ENCODE data around the gene MTUS2.
"Not testable (repeated sequence)": the region's sequence is repeated elsewhere in the genome, so short reads cannot be mapped to it uniquely, and the experiment has no call there.

MTUS2 gene

GRCh38 chr13:29345860-29346582 is 525.9 kb downstream of the MTUS2 start:
- not testable (repeated sequence) for DNase-seq

- DNase-seq: no peak
These were observed 534.9 kb downstream of the MTUS2 start for GRCh38 chr13:29355029-29355428.

- DNase-seq: no peak
These were observed 539.0 kb downstream of the MTUS2 start for GRCh38 chr13:29359181-29359580.

- no peak for DNase-seq
These were observed 541.6 kb downstream of the MTUS2 start for GRCh38 chr13:29361716-29362115.

DNA sequence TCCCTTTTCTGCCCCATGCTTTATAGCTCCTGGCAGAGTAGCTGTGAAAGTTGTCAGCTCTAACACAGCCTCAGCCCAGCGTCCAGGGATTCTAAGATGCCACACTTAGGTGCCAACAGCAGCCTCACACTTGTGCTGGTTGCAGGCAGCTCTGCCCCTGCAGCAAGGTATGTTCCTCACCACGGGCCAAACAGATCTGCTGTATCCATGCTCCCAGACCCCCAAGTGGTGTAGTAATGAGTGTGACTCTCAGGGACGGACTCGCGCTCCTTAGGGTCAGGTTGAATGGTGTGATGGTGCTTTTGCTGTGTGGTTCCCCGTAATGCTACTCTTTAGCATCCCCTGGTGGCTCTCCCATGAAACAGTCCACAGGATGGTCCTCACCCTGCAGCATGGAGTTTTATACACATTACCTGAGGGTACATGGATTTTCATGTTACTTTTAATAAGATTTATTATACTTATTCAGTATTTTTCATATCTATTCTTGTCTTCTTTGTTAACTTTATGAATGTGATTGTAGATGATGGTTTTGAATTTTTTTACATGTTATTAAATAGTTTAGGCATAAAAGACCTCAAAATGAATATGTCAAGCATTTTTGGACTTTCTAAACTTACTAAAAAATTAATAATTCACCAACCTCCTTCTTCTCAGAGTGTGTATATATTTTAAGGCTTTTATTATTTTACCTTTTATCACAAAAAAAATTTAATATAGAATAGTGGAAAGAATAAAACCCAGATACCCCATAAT is 542.9 kb downstream of the MTUS2 start:
- DNase-seq: peak; percentile 58

DNA sequence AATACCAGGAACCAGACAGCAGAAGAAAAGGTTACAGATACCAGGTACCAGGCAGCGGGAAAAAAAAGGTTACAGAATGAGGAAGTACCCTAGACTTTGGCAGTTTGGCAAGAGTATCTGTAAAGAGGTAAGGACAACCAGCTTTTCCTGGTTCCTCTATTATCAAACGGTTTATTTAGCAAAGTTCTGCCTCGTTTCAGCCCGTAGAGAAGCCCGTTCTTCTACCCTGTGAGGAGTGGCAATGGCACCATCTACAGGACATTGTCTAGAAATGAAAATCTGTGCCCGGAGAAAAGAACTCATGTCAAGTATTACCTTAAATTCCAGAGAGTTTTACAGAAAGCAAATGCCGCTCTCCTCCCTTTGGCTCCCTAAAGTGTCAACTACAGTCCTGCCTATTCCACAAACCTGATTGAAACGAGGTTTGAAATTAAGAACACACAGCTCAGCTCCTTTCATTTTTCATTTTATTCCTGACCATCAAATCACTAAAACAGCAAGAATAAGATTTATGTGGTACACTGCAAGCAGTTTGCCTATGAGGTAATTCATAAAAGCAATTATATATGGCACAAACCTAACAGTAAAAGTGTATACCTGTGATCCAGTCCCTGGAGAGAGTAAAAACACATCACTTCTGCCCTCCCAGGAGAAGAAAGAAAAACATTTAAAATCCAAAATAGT is 549.1 kb downstream of the MTUS2 start:
- DNase-seq: no peak

DNA sequence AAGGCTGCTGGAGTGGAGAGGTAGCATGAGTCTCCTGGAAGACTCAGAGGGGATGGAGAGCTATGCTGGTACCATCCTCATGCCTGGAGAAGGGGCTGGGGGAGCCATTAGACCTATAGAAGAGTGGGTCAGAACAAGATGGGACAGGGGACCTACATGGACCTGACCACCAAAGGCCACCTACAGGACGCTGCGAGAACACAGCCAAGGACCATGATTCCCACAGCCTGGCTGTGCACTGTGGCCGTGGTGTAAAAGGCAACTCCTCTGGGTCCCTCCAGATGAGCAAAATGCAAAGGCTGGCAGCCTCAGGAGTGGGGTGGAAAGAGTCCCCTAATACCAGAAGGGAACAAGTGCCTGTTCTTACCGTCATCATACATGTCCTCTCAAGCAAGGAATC is 559.1 kb downstream of the MTUS2 start:
- DNase-seq: no peak

- no peak for DNase-seq
These were observed 559.7 kb downstream of the MTUS2 start for GRCh38 chr13:29379865-29380264.

- DNase-seq: no peak
These were observed 561.9 kb downstream of the MTUS2 start for GRCh38 chr13:29382021-29382420.

- no peak for DNase-seq
These were observed 563.3 kb downstream of the MTUS2 start for GRCh38 chr13:29383476-29383875.

DNA sequence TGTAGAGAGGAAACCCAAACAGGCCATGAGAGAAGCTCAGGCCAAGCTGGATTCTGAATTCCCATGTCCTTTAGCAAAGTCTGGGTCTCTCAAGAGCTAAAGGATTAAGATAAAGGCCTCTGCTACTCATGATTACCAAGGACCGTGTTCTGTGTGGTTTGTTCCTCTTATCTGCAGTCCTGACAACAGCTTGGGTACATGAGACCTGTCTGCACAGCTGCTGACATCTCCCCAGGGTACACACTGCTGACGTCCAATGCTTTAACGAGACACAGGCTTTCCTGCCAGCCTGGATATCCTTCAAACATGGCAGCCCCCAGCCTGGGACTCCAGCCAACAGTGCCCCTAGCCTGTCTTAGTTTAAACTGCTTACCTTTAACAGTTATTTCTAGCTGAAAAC is 564.3 kb downstream of the MTUS2 start:
- no peak for DNase-seq

GRCh38 chr13:29384871-29385270 is 564.7 kb downstream of the MTUS2 start:
- DNase-seq: no peak

- no peak for DNase-seq
These were observed 566.1 kb downstream of the MTUS2 start for GRCh38 chr13:29386246-29386645.

DNA sequence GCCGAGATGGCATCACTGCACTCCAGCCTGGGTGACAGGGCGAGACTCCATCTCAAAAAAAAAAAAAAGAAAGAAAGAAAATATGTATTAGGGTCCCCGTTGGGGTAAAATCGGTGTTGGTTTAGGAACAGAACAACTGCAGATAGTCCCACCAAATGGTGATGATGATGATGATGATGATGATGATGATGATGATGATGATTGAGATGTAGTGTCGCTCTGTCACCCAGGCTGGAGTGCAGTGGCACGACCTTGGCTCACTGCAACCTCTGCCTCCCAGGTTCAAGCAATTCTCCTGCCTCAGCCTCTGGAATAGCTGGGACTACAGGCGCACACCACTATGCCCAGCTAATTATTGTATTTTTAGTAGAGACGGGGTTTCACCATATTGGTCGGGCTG is 570.5 kb downstream of the MTUS2 start:
- DNase-seq: not testable (repeated sequence)

DNA sequence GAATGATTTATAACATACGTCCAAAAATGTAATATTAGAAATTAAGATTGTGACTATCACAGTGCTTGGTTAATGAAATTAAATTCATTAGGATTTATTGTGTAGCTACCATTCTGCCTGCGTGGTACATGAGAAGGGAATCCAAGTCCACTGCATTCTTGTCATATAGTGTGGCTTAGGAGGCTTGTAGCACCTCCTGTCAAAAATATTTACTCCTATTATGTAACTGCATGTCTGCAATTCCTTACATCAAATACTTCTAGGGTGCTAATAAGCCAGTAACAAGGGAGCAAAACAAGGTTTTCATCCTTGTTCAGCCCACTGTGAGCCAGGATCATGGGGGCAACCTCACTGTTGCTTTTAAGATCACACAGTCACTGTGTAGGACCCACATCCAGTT is 576.3 kb downstream of the MTUS2 start:
- DNase-seq: no peak

GRCh38 chr13:29397265-29397664 is 577.1 kb downstream of the MTUS2 start:
- no peak for DNase-seq

- DNase-seq: no peak
These were observed 582.1 kb downstream of the MTUS2 start for GRCh38 chr13:29402166-29402636.

- DNase-seq: no peak
These were observed 585.3 kb downstream of the MTUS2 start for GRCh38 chr13:29405401-29405800.

DNA sequence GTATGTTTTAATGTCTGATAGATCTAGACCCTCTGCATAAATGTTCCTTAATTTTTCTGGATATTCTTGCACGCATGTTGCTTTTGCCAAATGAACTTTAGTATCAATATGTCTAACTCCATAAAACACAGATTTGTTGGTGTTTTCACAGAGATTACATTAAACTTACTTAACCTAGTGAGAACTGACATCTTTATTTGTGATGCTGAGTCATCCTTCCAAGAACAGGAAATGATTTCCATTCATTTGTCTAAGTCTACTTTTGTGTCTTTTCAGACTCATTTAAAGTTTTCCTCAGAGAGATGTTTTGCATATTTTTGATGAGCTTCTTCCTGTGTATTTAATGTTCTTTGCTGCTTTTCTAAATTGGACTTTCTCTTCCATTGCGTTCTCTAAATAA is 591.3 kb downstream of the MTUS2 start:
- DNase-seq: no peak

- DNase-seq: no peak
These were observed 597.9 kb downstream of the MTUS2 start for GRCh38 chr13:29418026-29418425.

DNA sequence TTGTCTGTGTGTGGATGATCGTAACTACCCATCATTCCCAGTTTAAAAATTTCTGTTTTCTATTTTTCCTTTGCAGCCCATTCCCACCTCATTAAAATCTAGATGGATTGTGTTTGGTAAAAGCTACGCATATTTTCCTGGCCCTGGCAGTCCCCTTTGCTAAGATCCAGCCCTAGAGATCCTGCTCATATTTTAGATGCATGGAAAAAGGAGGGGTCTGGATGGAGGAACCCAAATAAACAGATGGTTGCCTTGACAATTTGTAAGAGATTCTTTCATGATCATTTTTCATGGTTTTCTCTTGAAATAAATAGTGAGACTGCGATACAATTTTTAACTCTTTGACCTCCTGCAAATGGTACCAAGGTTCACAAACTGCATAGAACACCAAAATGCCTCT is 601.0 kb downstream of the MTUS2 start:
- DNase-seq: no peak

GRCh38 chr13:29422015-29422414 is 601.9 kb downstream of the MTUS2 start:
- no peak for DNase-seq

GRCh38 chr13:29423050-29423449 is 602.9 kb downstream of the MTUS2 start:
- no peak for DNase-seq

- no peak for DNase-seq
These were observed 607.8 kb downstream of the MTUS2 start for GRCh38 chr13:29427937-29428309.

Data from activated CD8-positive, alpha-beta memory T cell treated with anti-CD3 and anti-CD28 coated beads for 24 hours (primary cell).